Loucy (cell line): ENCODE results near the gene HNRNPK.

ENCODE experiments used
- EZH2phosphoT487 ChIP-seq: fragments of 200-600 bp; IDR thresholded peaks from 2 replicates; pipeline ENCODE4 v1.6.1; 2018; ENCODE audit warnings: antibody characterized with exemption, mild to moderate bottlenecking, moderate library complexity, borderline replicate concordance
- TF ChIP-seq, protein P1 (sequence below): fragments of 200-600 bp; sonication (generic); conservative IDR thresholded peaks from 2 replicates; pipeline ENCODE4 v1.5.1; 2014; ENCODE audit warnings: mild to moderate bottlenecking, antibody characterized with exemption, low read length

DNA sequence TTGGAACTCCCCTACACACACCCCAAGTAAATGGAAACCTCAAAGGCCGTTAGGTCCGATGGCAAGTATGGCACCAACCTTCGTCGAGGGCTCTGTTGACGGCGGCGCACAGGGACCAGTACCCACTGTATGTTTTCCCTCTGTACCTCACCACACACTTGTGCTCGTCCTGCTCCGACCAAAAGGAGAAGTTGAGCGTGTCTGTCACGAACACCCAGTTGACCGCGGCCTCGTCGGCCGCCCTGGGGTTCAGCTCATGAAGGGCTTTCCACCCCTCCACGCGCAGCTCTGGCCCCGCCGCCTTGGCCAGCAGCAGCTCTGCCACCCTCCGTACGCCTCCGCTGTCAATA, 24.0 kb downstream of the HNRNPK start:
- TF ChIP-seq, protein P1, sequence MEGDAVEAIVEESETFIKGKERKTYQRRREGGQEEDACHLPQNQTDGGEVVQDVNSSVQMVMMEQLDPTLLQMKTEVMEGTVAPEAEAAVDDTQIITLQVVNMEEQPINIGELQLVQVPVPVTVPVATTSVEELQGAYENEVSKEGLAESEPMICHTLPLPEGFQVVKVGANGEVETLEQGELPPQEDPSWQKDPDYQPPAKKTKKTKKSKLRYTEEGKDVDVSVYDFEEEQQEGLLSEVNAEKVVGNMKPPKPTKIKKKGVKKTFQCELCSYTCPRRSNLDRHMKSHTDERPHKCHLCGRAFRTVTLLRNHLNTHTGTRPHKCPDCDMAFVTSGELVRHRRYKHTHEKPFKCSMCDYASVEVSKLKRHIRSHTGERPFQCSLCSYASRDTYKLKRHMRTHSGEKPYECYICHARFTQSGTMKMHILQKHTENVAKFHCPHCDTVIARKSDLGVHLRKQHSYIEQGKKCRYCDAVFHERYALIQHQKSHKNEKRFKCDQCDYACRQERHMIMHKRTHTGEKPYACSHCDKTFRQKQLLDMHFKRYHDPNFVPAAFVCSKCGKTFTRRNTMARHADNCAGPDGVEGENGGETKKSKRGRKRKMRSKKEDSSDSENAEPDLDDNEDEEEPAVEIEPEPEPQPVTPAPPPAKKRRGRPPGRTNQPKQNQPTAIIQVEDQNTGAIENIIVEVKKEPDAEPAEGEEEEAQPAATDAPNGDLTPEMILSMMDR: no peak
- TF ChIP-seq EZH2phosphoT487: no peak
